Activated CD4-positive, alpha-beta T cell treated with anti-CD3 and anti-CD28 coated beads for 36 hours (primary cell): ENCODE measurements around the gene DNAL4. TPM values are rescaled to one million over a fixed set of nuclear protein-coding genes. Genes with fewer than 3 reads are reported as not detected.

Experiments used
- ATAC-seq: fragments of 200-7000 bp; cut with Tn5 transposase; one replicate; pipeline ENCODE4 v1.10.0; 2021; ENCODE audit warnings: mild to moderate bottlenecking, moderate library complexity
- CTCF ChIA-PET: fragments of 350-600 bp; sonication (Branson Sonifier 250); formaldehyde crosslinking; loops from one replicate; lab custom pipeline; 2021; ENCODE audit warnings: antibody characterized with exemption; lab: Charles Lee
- POLR2A ChIA-PET: fragments of 350-600 bp; sonication (Branson Sonifier 250); formaldehyde crosslinking; loops from one replicate; lab custom pipeline; 2021; ENCODE audit warnings: antibody characterized with exemption, inconsistent platforms; lab: Charles Lee
- DNase-seq: peaks from one replicate; pipeline ENCODE4 v3.0.0-alpha.2; 2020
- H3K27ac Mint-ChIP-seq: one replicate; pipeline ENCODE4 v1.8.0; 2021; ENCODE audit warnings: mixed read lengths
- H3K27me3 Mint-ChIP-seq: one replicate; pipeline ENCODE4 v1.8.0; 2021; ENCODE audit warnings: mixed read lengths
- H3K36me3 Mint-ChIP-seq: one replicate; pipeline ENCODE4 v1.8.0; 2021; ENCODE audit warnings: low read depth, mixed read lengths
- H3K4me1 Mint-ChIP-seq: one replicate; pipeline ENCODE4 v1.8.0; 2021; ENCODE audit warnings: mixed read lengths
- H3K4me3 Mint-ChIP-seq: one replicate; pipeline ENCODE4 v1.8.0; 2021; ENCODE audit warnings: mild to moderate bottlenecking, moderate library complexity, mixed read lengths
- H3K9me3 Mint-ChIP-seq: one replicate; pipeline ENCODE4 v1.8.0; 2021; ENCODE audit warnings: low read depth, mixed read lengths
- intact Hi-C, 2 experiments: fragments of 100-400 bp; cut with DNase I in 1 of 2; cut with micrococcal nuclease in 1 of 2; formaldehyde crosslinking; loops; one replicate each; pipeline versions ENCODE4 v1.14.2 to v1.15.1; 2022 to 2024; cut with DNase I, micrococcal nuclease
- total RNA-seq, 2 experiments: library from RNA; stranded (reverse); gene quantifications; one replicate each; pipeline ENCODE4 v1.2.3, GENCODE V29; 2021

DNAL4 gene
- total RNA-seq, 2 experiments from 2014 or later = 7.4 to 8.0 TPM

DNA sequence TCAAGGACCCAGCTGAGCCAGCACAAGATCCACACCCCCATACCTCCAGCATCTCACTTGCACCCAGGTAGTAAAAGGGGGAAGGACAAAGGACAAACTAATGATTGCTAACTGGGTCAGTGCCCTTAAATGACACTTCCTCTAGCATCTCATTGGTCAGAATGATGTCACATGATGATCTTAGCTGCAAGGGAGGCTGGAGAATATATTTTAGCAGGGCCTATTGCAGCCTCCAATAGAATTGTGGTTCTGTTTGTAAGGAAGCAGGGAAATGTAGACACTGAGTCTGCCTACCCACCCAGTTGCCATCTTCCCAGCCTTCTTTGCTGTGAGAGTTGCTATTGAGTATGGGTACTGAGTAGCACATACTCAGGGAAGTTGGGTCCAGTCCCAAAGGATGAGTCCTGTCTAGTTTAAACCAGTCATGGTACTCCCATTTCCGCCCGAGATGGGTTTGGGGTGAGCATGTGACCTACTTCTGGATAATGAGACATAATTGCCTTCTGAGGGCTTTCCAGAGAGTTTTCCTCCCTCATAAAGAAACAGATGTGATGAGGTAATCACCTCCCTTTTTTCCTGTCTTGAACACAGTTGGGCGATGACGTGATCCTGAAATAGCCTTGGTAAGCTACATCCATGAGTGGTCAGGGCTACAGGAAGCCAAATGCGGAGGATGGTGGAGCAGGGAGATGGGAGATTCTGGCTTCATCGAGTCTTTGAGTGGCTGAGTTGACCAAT is 5.5 kb upstream of the DNAL4 start:
- ChIA-PET POLR2A (interaction anchor here (1.0 kb wide), 1 partner anchor 94 kb away, joined by 3 read pairs; the partner anchor contains the start of gene GTPBP1), CTCF (interaction anchor here (1.0 kb wide), 1 partner anchor 9 kb away, joined by 3 read pairs; no protein-coding TSS in a partner anchor)
- Mint-ChIP-seq H3K27me3 (peaks cover 2% of the 10 kb centered on the region), H3K27ac (no peak overlapping the region), H3K36me3 (no peaks in the 10 kb centered on the region), H3K9me3 (no peaks in the 10 kb centered on the region), H3K4me3 (no peak overlapping the region), H3K4me1 (peaks cover 16% of the 10 kb centered on the region)
- ATAC-seq (no peak), DNase-seq (no peak)
- intact Hi-C loops = no loop called here

DNA sequence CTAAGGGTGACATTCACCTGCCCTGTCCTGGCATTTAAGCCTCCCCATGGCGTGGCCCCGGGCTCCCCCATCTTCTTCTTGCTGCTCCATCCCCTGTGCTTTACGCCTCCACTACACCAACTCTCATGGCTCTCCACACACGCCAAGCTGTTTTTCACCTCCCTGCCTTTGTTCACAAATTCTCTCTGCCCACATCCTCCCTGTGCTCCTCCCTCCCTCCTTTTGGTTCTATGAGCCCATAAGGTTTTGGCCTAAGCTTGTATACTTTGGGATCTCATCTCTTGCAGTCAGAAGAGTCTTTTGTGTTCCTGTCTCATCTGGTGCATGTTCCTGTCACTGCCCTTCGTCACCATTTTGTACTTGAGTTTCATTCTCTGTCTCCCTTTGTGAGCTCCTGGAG is 4.6 kb upstream of the DNAL4 start:
- intact Hi-C loops = no loop called here
- Mint-ChIP-seq H3K27me3 (peaks cover under 1% of the 10 kb centered on the region), H3K36me3 (no peaks in the 10 kb centered on the region), H3K9me3 (no peaks in the 10 kb centered on the region), H3K4me1 (peaks cover 20% of the 10 kb centered on the region), H3K27ac (no peak overlapping the region), H3K4me3 (no peak overlapping the region)
- DNase-seq = no peak
- no peak for ATAC-seq
- CTCF ChIA-PET = interaction anchor here (0.7 kb wide), 1 partner anchor 38 kb away, joined by 3 read pairs; no protein-coding TSS in a partner anchor
- POLR2A ChIA-PET = interaction anchor here (0.7 to 1.0 kb wide), 3 partner anchors 20 to 195 kb away, joined by 3 read pairs; partner anchors contain the start of gene GTPBP1

DNA sequence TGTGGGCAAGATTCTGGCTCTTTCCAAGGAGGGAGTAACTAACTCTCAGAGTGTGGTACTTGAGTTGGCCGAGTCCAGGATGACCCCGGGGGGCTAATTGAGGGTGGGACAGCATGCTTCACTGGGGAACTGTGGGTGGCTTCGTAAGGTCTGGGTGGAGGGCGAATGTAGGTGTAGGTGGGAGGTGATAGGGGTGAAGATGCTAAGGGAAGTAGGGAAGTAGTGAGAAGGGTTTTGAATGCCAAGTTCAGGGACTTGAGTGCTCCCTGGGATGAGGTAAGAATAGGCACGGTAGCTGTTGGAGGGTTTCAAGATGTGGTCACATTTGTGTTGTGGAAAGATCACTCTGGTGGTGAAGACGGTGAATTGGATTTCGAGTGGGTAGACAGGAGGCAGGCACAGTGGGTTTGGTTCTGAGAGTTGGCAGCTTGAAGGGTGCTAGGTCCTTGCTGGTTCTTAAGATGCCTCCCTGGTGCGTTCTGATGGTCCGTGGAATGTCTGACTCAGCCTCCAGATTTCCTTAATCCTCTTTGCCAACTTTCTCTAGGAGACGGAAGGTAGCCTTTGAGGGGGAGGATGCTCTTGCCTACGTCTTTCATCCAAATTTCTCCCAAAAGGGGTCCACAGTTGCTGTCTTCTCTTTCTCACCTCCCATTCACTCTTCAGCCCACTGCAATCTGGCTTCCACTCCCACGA is 2.5 kb upstream of the DNAL4 start:
- Mint-ChIP-seq H3K4me1 (peaks cover 27% of the 10 kb centered on the region), H3K36me3 (no peaks in the 10 kb centered on the region), H3K9me3 (no peaks in the 10 kb centered on the region), H3K4me3 (no peak overlapping the region), H3K27ac (no peak overlapping the region), H3K27me3 (no peaks in the 10 kb centered on the region)
- DNase-seq = no peak
- ChIA-PET CTCF (no interaction called here), POLR2A (interaction anchor here (0.5 kb wide), 1 partner anchor 226 kb away, joined by 3 read pairs; no protein-coding TSS in a partner anchor)
- intact Hi-C loops = no loop called here
- ATAC-seq = no peak

DNA sequence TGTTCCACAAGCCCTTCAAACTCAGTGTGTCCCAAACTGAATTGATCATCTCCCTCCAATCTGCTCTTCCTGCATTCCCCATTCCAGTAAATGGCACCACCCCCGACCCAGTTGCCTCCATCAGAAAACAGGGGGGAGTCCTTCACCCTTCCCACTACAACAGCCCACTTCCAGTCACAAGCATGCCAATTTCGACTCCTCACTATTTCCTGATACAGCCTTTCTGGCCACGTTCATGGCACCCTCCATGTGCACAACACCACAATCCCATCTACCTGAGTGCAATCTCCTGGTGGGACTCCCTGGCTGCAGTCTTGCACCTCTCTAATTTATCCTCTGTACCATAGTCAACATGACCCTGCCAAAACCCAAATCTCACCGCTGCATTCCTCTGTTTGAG is 1.6 kb upstream of the DNAL4 start:
- no peaks in the 10 kb centered on the region for H3K27me3 Mint-ChIP-seq
- H3K4me3 Mint-ChIP-seq = no peak overlapping the region
- H3K36me3 Mint-ChIP-seq = no peaks in the 10 kb centered on the region
- peaks cover 27% of the 10 kb centered on the region for H3K4me1 Mint-ChIP-seq
- POLR2A ChIA-PET = no interaction called here
- peak overlapping the region; percentile 3 for H3K27ac Mint-ChIP-seq
- H3K9me3 Mint-ChIP-seq = no peaks in the 10 kb centered on the region
- intact Hi-C loops = no loop called here
- CTCF ChIA-PET = no interaction called here
- DNase-seq = no peak
- ATAC-seq = no peak

DNA sequence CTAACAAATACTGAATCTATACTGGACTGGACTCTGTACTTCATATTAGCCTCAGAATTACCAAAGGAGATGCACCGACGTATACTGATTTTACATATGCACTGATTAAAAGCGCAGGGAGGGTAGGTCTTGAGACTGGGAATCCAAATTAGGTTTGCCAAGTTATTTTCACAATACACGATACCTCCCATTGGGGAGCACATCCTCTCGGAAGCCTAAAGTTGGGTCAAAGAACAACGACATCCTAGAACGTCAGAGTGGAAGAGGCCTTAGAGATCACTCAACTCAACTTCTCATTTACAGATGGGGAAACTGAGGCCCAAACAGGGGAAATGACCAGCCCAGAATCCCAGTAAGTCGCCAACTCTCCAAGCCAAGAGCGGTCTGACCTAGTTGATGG is 626 bp downstream of the DNAL4 start:
- peaks cover 20% of the 10 kb centered on the region for H3K4me1 Mint-ChIP-seq
- no peaks in the 10 kb centered on the region for H3K36me3 Mint-ChIP-seq
- intact Hi-C loops = loop anchor here (5.0 kb wide), 2 partner anchors 36 to 229 kb away; partner anchors contain the start of genes APOBEC3D (in 1 of the 2) and SUN2 (in 1 of the 2)
- H3K4me3 Mint-ChIP-seq = peak overlapping the region; percentile 84
- no peaks in the 10 kb centered on the region for H3K27me3 Mint-ChIP-seq
- POLR2A ChIA-PET = interaction anchor here (0.6 kb wide), 1 partner anchor 8 kb away, joined by 4 read pairs; no protein-coding TSS in a partner anchor
- DNase-seq (no peak), ATAC-seq (no peak)
- peak overlapping the region; percentile 67 for H3K27ac Mint-ChIP-seq
- CTCF ChIA-PET = interaction anchor here (1.0 kb wide), 1 partner anchor 24 kb away, joined by 4 read pairs; no protein-coding TSS in a partner anchor
- no peaks in the 10 kb centered on the region for H3K9me3 Mint-ChIP-seq

DNA sequence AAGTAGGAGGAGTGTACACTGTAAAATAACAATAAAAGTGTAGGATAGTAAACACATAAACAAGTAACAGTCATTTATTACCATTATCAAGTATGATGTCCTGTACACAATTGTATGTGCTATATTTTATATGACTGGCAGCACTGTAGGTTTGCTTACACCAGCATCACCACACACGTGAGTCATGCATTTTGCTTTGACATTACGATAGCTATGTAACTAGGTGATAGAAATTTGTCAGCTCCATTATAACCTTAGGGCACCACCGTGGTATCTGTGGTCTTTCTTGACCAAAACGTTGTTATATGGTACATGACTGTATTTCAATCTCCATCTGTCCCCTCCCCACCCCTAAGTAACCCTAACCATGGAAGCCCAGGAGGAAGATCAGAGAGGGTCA is 1.1 kb downstream of the DNAL4 start:
- H3K27ac Mint-ChIP-seq = peak overlapping the region; percentile 67
- no peaks in the 10 kb centered on the region for H3K27me3 Mint-ChIP-seq
- intact Hi-C loops = loop anchor here (5.0 kb wide), 2 partner anchors 36 to 229 kb away; partner anchors contain the start of genes APOBEC3D (in 1 of the 2) and SUN2 (in 1 of the 2)
- ChIA-PET POLR2A (interaction anchor here (0.6 kb wide), 1 partner anchor 8 kb away, joined by 4 read pairs; no protein-coding TSS in a partner anchor), CTCF (interaction anchor here (0.9 to 1.0 kb wide), 2 partner anchors 24 to 50 kb away, joined by 3 to 4 read pairs; no protein-coding TSS in a partner anchor)
- H3K4me3 Mint-ChIP-seq = peak overlapping the region; percentile 84
- no peaks in the 10 kb centered on the region for H3K36me3 Mint-ChIP-seq
- no peaks in the 10 kb centered on the region for H3K9me3 Mint-ChIP-seq
- H3K4me1 Mint-ChIP-seq = peaks cover 15% of the 10 kb centered on the region
- DNase-seq (peak; percentile 43), ATAC-seq (peak; percentile 23)

DNA sequence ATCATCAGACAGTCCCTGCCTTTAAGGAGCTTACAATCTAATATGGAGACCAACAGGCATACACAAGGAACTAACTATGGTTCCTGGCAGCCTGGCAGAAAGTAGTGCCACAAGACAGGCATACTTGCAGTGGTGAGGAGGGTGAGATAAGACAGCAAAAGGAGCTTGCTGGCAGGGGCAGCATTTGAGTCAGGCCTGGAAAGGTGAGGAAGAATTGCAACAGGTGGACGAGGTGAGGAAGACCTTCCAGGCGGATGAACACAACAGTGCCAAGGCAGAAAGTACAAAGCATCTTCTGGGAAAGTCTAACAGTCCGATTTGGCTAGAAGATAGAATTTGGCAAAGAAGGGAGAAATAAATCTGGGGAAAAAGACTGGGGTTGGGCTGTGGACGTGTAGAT is 4.3 kb downstream of the DNAL4 start:
- POLR2A ChIA-PET = no interaction called here
- CTCF ChIA-PET = interaction anchor here (1.5 kb wide), 1 partner anchor 10 kb away, joined by 3 read pairs; no protein-coding TSS in a partner anchor
- Mint-ChIP-seq H3K27ac (no peak overlapping the region), H3K4me1 (peaks cover 12% of the 10 kb centered on the region), H3K27me3 (no peaks in the 10 kb centered on the region), H3K9me3 (no peaks in the 10 kb centered on the region), H3K4me3 (no peak overlapping the region), H3K36me3 (no peaks in the 10 kb centered on the region)
- ATAC-seq = no peak
- no peak for DNase-seq
- intact Hi-C loops = loop anchor here (5.0 kb wide), 2 partner anchors 32 to 233 kb away; partner anchors contain the start of genes APOBEC3D (in 1 of the 2) and SUN2 (in 1 of the 2)

DNA sequence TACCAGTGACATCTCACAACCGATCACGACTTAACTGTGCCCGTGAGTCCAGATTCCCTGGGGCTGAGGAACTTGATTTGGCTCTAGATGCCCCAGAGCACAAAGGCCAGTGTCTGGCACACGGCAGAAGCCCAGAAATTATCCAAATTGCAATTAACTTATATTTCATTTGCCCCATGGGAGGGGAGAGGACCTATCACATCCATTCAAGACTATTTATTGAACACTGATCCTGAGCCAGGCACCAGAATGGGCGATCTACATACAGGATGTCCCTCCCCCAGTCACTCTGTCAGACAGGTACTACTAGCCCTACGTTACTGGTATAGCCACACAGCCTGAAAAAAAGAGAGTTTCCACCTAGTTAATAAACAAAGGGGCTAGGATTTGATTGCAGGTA is 5.1 kb downstream of the DNAL4 start:
- no peak overlapping the region for H3K4me3 Mint-ChIP-seq
- intact Hi-C loops = no loop called here
- ATAC-seq (no peak), DNase-seq (no peak)
- no peaks in the 10 kb centered on the region for H3K27me3 Mint-ChIP-seq
- no peaks in the 10 kb centered on the region for H3K36me3 Mint-ChIP-seq
- H3K9me3 Mint-ChIP-seq = no peaks in the 10 kb centered on the region
- H3K4me1 Mint-ChIP-seq = peaks cover 7% of the 10 kb centered on the region
- ChIA-PET POLR2A (no interaction called here), CTCF (no interaction called here)
- no peak overlapping the region for H3K27ac Mint-ChIP-seq

DNA sequence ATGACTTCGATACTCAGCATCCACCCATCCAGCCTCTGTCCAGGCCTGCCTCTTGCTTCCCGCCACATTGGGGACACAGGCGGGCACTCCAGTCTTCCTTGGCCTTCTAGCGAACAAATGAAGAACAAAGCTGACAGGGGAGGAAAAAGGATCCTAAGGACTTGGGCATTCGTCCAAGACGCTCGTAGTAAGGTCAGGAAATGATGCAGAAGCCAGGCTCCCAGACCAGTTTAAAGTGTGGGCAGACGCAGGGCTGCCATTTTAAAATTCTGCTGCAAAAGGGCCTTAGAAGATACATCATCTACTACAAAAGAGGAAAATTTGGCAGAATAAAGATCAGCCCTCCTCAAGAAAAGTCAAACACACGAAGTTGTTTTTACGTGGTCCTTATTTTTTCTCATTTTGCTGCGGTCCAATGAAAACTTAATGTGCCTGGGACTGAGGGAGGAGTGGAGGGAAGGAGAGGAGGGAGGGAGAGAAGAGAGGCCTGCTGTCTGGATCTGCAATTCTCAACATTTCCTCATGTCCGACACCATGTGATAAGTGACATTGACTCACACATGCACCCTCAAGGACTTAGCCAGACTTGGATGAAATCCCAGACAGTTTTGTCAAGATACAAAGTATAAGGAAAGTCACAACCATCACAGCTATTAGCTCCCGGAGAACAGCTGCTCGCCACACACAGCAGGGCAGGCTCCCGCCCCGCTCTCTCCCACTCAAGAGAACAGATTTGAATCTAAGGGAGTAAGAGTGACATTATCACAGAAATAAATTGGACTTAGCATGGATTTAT is 5.7 kb downstream of the DNAL4 start:
- CTCF ChIA-PET = no interaction called here
- Mint-ChIP-seq H3K4me1 (peaks cover 6% of the 10 kb centered on the region), H3K27me3 (no peaks in the 10 kb centered on the region), H3K9me3 (no peaks in the 10 kb centered on the region), H3K36me3 (no peaks in the 10 kb centered on the region), H3K27ac (no peak overlapping the region), H3K4me3 (no peak overlapping the region)
- ATAC-seq = no peak
- DNase-seq = no peak
- POLR2A ChIA-PET = no interaction called here
- intact Hi-C loops = no loop called here

DNA sequence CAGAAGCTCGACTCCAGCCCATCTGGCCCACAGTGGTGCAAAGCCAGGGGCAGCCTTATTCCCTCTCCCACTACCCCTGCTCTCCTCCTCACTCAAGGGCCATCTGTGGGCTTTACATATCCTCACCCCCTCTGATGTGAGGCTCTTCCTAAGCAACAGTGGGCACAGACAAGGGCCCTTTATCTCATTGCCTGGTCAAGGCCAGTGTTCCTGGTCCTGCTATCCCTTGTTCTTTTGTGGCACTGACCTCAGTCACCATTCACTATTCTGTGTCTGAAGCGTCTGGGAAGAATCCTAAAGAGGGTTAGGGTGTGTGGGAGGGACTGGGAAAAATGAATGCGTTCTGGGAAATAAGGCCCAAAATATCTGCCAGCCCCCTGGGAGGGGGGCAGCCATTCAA is 7.3 kb downstream of the DNAL4 start:
- Mint-ChIP-seq H3K27me3 (no peaks in the 10 kb centered on the region), H3K4me3 (no peak overlapping the region), H3K27ac (no peak overlapping the region), H3K4me1 (peaks cover 9% of the 10 kb centered on the region), H3K36me3 (no peaks in the 10 kb centered on the region), H3K9me3 (no peaks in the 10 kb centered on the region)
- ATAC-seq (no peak), DNase-seq (no peak)
- ChIA-PET POLR2A (no interaction called here), CTCF (no interaction called here)
- intact Hi-C loops = no loop called here
